Activated CD8-positive, alpha-beta memory T cell treated with anti-CD3 and anti-CD28 coated beads, Interleukin-2, amount 50 U/mL, for 4 hours (primary cell): ENCODE results near the gene KLHL12.
A peak's percentile ranks its signal among the peaks of the same experiment; 100 is the strongest.

Experiments
- DNase-seq: peaks from one replicate; pipeline ENCODE4 v3.0.0-alpha.2; 2020

Gene KLHL12

DNA sequence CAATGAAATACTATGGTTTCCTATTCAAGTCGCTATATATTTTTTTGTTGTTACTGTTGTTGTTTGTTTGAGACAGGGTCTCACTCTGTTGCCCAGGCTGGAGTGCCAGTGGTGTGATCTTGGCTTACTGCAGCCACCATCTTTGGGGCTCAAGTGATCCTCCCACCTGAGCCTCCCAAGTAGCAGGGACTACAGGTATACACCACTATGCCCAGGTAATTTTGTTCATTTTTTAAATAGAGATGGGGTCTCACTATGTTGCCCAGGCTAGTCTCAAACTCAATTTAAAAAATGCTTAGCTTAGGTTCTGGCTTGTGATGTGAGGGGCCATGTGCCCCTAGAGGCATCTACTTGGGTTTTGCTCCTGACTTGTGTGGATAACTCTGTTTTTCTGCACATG, 47.9 kb downstream of the KLHL12 start:
- no peak for DNase-seq

DNA sequence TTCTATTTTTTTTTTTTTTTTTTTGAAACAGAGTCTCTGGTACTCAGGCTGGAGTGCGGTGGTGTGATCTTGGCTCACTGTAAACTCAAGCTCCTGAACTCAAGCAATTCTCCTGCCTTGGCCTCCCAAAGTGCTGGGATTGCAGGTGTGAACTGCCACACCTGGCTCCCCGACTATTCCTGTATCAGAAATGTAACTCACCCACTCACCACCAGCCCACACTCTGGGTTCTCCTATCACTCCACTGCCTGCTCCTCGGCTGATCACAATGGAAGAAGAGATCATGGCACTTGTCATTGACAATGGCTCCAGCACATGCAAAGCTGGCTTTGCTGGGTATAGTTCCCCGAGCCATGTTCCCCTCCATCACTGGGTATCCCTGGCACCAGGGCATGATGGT, 54.0 kb downstream of the KLHL12 start:
- no peak for DNase-seq

DNA sequence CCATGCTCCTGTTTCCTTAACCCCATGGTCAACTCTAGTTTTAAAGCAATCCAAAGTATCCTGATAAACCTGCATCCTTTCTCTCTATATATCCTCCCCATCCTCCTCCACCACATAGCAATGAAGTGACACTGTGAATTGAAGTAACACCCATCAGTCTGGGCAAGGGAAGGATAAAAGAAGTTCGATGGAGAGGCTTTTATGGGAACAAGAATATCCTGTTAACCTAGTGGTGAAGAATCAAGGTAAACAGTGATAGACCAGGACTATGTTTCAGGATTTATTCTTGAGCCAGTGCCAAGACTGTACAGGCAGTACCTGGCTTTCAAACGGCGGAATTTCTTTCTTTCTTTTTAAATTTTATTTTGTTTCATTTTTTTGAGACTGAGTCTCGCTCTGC, 55.7 kb downstream of the KLHL12 start:
- no peak for DNase-seq

- DNase-seq = no peak
These were observed 64.1 kb downstream of the KLHL12 start for GRCh38 chr1:202862679-202863560.

DNA sequence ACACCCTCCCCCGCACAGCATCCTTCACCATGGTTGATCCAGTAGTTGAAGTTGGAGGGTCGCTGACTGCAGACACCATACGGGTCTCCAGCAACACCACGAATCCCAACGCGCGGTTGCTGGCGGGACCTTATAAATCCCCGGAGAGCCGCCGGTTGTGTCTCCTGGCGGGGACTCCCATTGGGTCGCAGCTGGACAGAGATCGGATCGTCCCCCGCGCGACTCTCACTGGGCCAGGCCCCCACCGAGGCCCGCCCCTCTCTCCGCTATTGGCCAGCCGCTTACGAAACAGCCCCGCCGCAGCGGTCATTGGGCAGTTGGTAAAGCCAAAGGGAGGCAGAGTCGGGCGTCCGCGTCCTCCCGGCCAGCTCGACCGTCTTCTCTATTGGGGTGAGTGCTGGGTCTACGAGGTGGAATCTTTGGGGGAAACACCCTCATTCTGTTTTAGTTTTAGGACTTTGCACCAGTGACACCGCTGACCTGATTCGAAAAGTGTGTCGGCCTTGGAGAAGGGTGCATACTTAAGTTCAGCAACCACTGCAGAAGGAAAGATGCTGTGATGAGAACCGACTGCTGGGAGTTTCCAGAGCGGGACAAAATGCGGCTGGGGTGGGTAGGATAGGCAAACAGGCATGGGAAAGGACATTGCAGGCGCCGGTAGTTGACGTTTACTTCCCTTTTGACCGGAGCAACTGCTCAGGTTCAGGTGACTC, 65.5 kb downstream of the KLHL12 start:
- peak; percentile 34 for DNase-seq

DNA sequence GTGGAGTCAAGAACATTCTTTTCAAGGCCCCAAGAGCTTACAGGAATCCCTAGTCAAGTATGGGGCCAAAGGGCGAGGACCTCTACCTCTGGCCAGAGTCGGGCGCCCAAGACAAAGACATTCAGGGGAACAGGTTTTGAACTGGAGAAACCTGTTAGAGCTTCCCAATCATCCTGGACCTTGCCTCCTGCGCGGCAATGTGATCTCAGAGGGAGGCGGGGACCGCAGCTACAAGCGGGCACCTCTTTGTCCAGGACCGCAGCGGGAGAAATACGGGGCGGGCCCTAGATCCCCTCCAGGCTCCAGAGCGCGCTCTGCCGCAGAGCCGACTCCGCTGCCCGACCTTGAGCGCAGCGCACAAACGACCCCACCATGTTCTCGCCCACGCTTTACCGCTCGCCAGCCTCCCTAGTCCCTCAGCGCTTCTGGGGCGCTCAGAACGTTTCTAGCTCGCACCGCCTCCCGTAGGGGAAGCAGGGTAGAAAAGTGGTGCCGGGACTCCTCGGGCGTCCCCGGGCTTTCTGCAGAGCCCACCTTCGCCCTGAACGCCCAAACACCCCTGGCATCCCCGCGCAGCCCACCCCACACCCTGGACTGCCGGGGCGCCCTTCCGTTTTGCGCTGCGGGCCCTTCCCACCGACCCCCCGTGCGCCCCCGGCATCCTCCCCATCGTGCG, 66.2 kb downstream of the KLHL12 start:
- DNase-seq = peak; percentile 51

- no peak for DNase-seq
These were observed 68.1 kb downstream of the KLHL12 start for GRCh38 chr1:202858789-202859414.

DNA sequence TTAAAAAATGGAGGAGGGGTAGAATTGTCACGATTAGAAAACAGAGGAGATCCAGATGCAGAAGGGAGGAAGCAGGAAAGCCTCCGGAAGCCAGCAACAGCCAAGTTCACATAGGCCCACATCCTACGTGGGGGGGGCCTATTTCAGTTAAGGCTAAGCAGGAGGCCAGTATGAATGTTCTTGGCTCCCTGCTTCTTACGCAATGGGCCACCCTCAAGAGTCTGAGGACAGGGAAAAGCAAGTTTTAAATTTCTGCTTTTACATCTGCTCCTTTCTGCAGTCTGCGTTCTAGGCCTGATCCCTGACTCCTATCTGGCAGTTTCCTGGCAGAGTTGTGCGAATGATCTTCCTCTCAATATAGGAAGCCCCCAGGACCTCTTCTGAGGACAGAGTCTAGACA, 68.7 kb downstream of the KLHL12 start:
- no peak for DNase-seq

GRCh38 chr1:202857136-202857610, 69.9 kb downstream of the KLHL12 start:
- DNase-seq = no peak

DNA sequence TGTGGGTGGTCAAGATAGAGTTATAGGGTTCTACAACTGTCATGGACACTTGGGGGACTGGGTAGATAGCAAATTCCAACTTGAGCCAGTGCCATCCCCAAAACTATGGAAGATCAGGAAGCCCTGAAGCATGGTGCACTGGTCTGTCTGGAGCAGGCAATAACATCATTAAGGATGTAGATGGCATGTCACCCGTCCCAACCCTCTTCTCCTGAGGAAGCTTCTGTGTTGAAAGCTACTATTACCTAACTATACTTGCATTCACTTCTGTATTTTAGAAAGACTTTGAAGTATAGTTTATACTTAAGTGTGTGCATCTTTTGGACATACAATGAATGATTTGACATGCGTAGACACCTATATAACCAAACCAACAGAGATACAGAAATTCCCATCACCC, 71.0 kb downstream of the KLHL12 start:
- no peak for DNase-seq

- no peak for DNase-seq
These were observed 72.2 kb downstream of the KLHL12 start for GRCh38 chr1:202854787-202855186.

DNA sequence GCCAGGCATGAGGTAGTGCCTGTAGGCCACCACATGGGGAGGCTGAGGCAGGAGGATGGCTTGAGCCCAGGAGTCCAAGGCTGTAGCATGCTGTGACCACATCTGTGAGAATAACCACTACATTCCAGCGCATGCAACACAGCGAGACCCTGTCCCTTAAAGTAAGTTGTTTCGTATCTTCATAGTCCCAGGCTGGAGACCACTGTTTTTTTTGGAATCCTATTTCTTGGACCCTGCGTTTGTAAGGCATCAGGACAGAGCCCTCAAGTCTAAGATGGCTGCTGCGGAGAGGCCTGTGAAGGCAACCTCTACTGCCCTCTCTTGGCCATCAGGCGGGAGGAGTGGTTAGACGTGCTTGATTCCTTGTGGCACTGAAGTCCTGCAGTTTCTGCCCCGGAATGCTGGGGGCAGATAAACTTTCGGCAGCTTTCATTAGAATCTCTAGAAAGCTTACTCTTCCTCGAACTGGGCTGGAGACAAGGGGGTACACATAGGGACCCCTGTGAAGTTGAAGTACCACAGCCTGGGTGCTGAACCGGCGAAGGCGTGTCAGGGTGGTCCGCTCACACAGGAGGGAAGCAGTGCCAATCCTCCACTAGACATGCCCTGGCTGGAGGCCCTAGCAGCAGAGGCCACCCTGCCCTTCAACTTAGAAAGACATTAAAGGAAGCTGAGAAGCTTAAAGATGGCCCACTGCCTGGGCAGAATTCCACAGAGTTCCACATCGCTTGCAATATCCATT, 74.7 kb downstream of the KLHL12 start:
- no peak for DNase-seq

DNA sequence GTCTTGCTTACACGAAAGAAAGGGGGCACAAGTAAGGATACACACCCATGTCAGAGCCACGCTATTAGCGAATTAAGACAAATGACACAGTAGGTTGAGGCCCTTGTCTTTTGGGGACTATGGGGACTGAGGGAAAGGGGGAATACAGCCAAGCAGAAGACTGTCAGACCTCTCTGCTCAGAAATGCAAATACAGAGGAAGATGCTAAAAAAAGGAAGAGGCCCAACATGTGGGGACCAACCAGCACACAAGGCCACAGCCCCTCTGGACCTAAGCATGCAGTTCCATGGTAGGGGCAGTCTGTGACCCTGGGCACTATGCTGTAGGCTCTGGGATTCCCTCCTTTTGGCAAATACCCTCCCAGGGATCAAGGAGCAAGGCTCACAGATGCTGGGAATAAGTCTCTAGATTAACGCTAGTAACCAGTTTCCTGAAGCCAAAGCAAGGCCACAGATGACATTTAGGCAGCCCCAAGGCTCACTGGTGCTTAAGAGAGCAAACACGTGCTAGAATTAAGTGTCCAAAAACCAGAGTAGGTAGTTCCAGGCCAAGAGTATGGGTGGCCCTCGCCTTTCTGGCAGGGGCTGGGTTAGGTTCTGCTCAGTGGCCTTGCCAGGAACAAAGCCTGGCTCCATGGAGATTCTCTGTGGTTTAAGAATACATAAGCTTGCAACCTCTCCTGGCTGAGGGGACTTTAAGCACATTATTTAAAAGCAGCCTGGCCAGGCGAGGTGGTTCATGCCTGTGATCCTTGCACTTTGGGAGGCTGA, 76.3 kb downstream of the KLHL12 start:
- DNase-seq = no peak

DNA sequence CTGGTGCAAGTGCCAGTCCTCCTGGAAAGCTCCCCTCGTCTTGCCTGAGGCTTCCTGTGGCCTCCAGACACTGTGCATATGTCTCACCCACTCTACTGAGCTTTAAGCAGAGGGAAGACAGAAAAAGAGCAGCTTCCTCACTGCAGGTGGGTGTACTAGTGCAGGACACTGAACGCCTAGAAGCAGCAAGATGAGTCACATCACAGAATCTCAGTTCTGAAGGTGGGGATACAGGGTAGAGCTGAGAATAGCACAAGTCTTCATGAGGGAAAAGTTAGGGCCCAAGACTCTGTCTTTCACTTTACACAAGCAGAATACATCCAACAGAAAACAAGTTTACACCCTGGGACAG, 78.9 kb downstream of the KLHL12 start:
- DNase-seq = no peak

GRCh38 chr1:202844935-202845334, 82.1 kb downstream of the KLHL12 start:
- no peak for DNase-seq

- DNase-seq = no peak
These were observed 82.8 kb downstream of the KLHL12 start for GRCh38 chr1:202844259-202844658.

- no peak for DNase-seq
These were observed 84.0 kb downstream of the KLHL12 start for GRCh38 chr1:202843081-202843480.
